Measurements from ENCODE around the gene HPS4.

GRCh38 chr22:26479792-26480610 lies 3.6 kb downstream of the HPS4 start:
- TF ChIP-seq BHLHE40 (IDR thresholded peaks at IDR 0.05; ENCODE audit: borderline replicate concordance) (no peak), ZNF384 (IDR thresholded peaks at IDR 0.05) (no peak), SUZ12 (IDR thresholded peaks at IDR 0.05) (no peak), FOXK2 (IDR thresholded peaks at IDR 0.05) (no peak), FOXM1 (IDR thresholded peaks at IDR 0.05; ENCODE audit: borderline replicate concordance) (no peak), FOXA1 (IDR thresholded peaks at IDR 0.05) (no peak), HDGF (IDR thresholded peaks at IDR 0.05; ENCODE audit: borderline replicate concordance) (no peak), LEF1 (IDR thresholded peaks at IDR 0.05; ENCODE audit: borderline replicate concordance) (no peak), SP1 (IDR thresholded peaks at IDR 0.05) (no peak), PKNOX1 (IDR thresholded peaks at IDR 0.05) (no peak)

Measured in HEK293T (cell line).